HepG2 (cell line): ENCODE data around the gene C11orf68. TPM values are rescaled to one million over a fixed set of nuclear protein-coding genes. Genes with fewer than 3 reads are reported as not detected.

Experiments used
- CAMTA2 ChIP-seq: sonication (generic); formaldehyde crosslinking; IDR thresholded peaks from 2 replicates; pipeline ENCODE4 v1.4.0; 2020; ENCODE audit warnings: mild to moderate bottlenecking, missing genetic modification reagents, borderline replicate concordance
- HMG20B ChIP-seq: conservative IDR thresholded peaks from 2 replicates; pipeline ENCODE4 v1.6.1; 2016; ENCODE audit warnings: missing genetic modification reagents, missing compliant biosample characterization
- ISX ChIP-seq: sonication (generic); formaldehyde crosslinking; conservative IDR thresholded peaks from 2 replicates; pipeline ENCODE4 v1.5.0; 2020; ENCODE audit warnings: missing genetic modification reagents
- KLF16 ChIP-seq, 2 experiments: sonication (generic) in 1 of 2; formaldehyde crosslinking in 1 of 2; IDR thresholded peaks; 2 replicates each; pipeline versions ENCODE4 v1.6.1 to v1.8.0; 2016 to 2023; ENCODE audit warnings: missing genetic modification reagents in 2 of 2, missing compliant biosample characterization in 1 of 2
- SCMH1 ChIP-seq: sonication (generic); formaldehyde crosslinking; IDR thresholded peaks from 2 replicates; pipeline ENCODE4 v1.9.0; 2021; ENCODE audit warnings: missing genetic modification reagents, mild to moderate bottlenecking, borderline replicate concordance
- U2AF2 ChIP-seq: fragments of 200-400 bp; formaldehyde crosslinking; IDR thresholded peaks from 2 replicates; pipeline ENCODE4 v1.6.1; 2017; ENCODE audit warnings: low read depth, mild to moderate bottlenecking, low read length
- ZNF234 ChIP-seq: sonication (generic); formaldehyde crosslinking; conservative IDR thresholded peaks from 2 replicates; pipeline ENCODE4 v1.5.1; 2020; ENCODE audit warnings: mild to moderate bottlenecking, missing genetic modification reagents
- ZNF350 ChIP-seq: sonication (generic); formaldehyde crosslinking; IDR thresholded peaks from 2 replicates; pipeline ENCODE4 v1.4.0; 2020; ENCODE audit warnings: mild to moderate bottlenecking, low read depth, missing genetic modification reagents, borderline replicate concordance
- ZNF354B ChIP-seq: sonication (generic); formaldehyde crosslinking; IDR thresholded peaks from 2 replicates; pipeline ENCODE4 v1.8.0; 2022; ENCODE audit warnings: mild to moderate bottlenecking, missing genetic modification reagents
- ZNF782 ChIP-seq: sonication (generic); formaldehyde crosslinking; IDR thresholded peaks from 2 replicates; pipeline ENCODE4 v1.4.0; 2020; ENCODE audit warnings: missing genetic modification reagents, mild to moderate bottlenecking, borderline replicate concordance
- ZNF788 ChIP-seq: sonication (generic); formaldehyde crosslinking; IDR thresholded peaks from 2 replicates; pipeline ENCODE4 v1.5.0; 2020; ENCODE audit warnings: mild to moderate bottlenecking, missing genetic modification reagents, borderline replicate concordance
- ZNF790 ChIP-seq: sonication (generic); formaldehyde crosslinking; IDR thresholded peaks from 2 replicates; pipeline ENCODE4 v1.8.0; 2022; ENCODE audit warnings: missing genetic modification reagents, mild to moderate bottlenecking, borderline replicate concordance
- ZNF839 ChIP-seq: sonication (generic); formaldehyde crosslinking; IDR thresholded peaks from 2 replicates; pipeline ENCODE4 v1.4.0; 2020; ENCODE audit warnings: missing genetic modification reagents, mild to moderate bottlenecking, borderline replicate concordance
- polyA plus RNA-seq, 8 experiments: library from polyadenylated mRNA; depleted of rRNA in 3 of 8; stranded (reverse) in 7 of 8; unstranded in 1 of 8; fragments of >200 nt; fragmentation: Illumina TruSeq in 4 of 8; extraction: Trizol in 4 of 8; gene quantifications; 2 replicates each; pipeline versions ENCODE4 v1.2.1 to v1.2.3, GENCODE V29; 2011 to 2016; ENCODE audit warnings: low read depth in 4 of 8, missing spikeins in 1 of 8, mixed read lengths in 1 of 8; ENCODE audit not compliant: insufficient read depth in 1 of 8
- total RNA-seq, 5 experiments: library from RNA; depleted of rRNA; stranded (reverse); fragments of >200 nt; fragmentation: Illumina TruSeq; extraction: Trizol; gene quantifications; 2 replicates each; pipeline ENCODE4 v1.2.3, GENCODE V29; 2016; ENCODE audit warnings: low read depth in 1 of 5
- TF ChIP-seq, protein P1 (sequence below): sonication (generic); formaldehyde crosslinking; conservative IDR thresholded peaks from 2 replicates; pipeline ENCODE4 v1.4.0; 2020; ENCODE audit warnings: mild to moderate bottlenecking, missing genetic modification reagents, moderate library complexity
- TF ChIP-seq, protein P2 (sequence below): sonication (generic); formaldehyde crosslinking; IDR thresholded peaks from 2 replicates; pipeline ENCODE4 v1.8.0; 2022; ENCODE audit warnings: mild to moderate bottlenecking, missing genetic modification reagents, borderline replicate concordance
- TF ChIP-seq, protein P3 (sequence below): sonication (generic); formaldehyde crosslinking; IDR thresholded peaks from 2 replicates; pipeline ENCODE4 v1.4.0; 2020; ENCODE audit warnings: missing genetic modification reagents
- TF ChIP-seq, protein P4 (sequence below): sonication (generic); formaldehyde crosslinking; IDR thresholded peaks from 2 replicates; pipeline ENCODE4 v1.4.0; 2020; ENCODE audit warnings: missing genetic modification reagents
- TF ChIP-seq, protein P5 (sequence below): sonication (generic); formaldehyde crosslinking; IDR thresholded peaks from 2 replicates; pipeline ENCODE4 v1.8.1; 2023; ENCODE audit warnings: missing genetic modification reagents, inconsistent platforms, borderline replicate concordance

Gene C11orf68
- total and polyA plus RNA-seq, 2 of the 13 experiments (the other 11 are each of a cell fraction or from before 2014, with no cell fraction given) = 8.4 to 28.3 TPM

DNA sequence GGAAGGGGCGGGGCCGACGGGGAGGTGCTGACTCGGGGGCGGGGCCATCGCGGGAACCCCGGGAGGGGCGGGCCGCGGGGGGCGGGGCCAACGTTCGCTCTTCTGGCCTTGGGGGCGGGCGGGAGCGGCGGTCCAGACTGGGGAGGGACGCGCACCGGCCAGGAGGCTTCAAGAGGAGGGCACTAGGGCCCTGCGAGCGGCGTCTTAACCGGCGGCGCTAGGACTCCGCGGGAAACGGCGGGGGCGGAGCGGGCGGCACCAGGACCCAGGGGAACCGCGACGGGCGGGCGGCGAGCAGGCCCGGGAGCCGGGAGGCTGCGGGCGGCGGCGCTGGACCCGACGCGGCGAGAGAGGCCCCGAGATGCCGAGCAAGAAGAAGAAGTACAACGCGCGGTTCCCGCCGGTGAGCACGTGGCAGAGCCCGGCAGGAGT, 295 bp upstream of the C11orf68 start, which contains the start of gene DRAP1 (continued):
- TF ChIP-seq HMG20B (CRISPR knock-in tag) (peak; percentile 65; the same call in 1 of the 2 replicates), SCMH1 (CRISPR knock-in tag) (no peak), ZNF788 (peak; percentile 98), ZNF350 (peak; percentile 73), KLF16 (CRISPR knock-in tag; IDR thresholded peaks at IDR 0.05) (peak in 1 of 2 experiments; percentile 92; a peak in 2 of 4 replicates), ZNF782 (CRISPR knock-in tag) (peak; percentile 68; the same call in 1 of the 2 replicates), CAMTA2 (CRISPR knock-in tag) (no peak), ZNF839 (CRISPR knock-in tag) (no peak), U2AF2 (no peak), ISX (CRISPR knock-in tag) (no peak), ZNF234 (CRISPR knock-in tag) (no peak), ZNF354B (CRISPR knock-in tag) (no peak), ZNF790 (CRISPR knock-in tag) (0 out of 2 replicates have a peak, but pooled peaks have one; percentile 22)
- TF ChIP-seq, protein P1, sequence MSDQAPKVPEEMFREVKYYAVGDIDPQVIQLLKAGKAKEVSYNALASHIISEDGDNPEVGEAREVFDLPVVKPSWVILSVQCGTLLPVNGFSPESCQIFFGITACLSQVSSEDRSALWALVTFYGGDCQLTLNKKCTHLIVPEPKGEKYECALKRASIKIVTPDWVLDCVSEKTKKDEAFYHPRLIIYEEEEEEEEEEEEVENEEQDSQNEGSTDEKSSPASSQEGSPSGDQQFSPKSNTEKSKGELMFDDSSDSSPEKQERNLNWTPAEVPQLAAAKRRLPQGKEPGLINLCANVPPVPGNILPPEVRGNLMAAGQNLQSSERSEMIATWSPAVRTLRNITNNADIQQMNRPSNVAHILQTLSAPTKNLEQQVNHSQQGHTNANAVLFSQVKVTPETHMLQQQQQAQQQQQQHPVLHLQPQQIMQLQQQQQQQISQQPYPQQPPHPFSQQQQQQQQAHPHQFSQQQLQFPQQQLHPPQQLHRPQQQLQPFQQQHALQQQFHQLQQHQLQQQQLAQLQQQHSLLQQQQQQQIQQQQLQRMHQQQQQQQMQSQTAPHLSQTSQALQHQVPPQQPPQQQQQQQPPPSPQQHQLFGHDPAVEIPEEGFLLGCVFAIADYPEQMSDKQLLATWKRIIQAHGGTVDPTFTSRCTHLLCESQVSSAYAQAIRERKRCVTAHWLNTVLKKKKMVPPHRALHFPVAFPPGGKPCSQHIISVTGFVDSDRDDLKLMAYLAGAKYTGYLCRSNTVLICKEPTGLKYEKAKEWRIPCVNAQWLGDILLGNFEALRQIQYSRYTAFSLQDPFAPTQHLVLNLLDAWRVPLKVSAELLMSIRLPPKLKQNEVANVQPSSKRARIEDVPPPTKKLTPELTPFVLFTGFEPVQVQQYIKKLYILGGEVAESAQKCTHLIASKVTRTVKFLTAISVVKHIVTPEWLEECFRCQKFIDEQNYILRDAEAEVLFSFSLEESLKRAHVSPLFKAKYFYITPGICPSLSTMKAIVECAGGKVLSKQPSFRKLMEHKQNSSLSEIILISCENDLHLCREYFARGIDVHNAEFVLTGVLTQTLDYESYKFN (CRISPR knock-in tag) = peak; percentile 66
- TF ChIP-seq, protein P2, sequence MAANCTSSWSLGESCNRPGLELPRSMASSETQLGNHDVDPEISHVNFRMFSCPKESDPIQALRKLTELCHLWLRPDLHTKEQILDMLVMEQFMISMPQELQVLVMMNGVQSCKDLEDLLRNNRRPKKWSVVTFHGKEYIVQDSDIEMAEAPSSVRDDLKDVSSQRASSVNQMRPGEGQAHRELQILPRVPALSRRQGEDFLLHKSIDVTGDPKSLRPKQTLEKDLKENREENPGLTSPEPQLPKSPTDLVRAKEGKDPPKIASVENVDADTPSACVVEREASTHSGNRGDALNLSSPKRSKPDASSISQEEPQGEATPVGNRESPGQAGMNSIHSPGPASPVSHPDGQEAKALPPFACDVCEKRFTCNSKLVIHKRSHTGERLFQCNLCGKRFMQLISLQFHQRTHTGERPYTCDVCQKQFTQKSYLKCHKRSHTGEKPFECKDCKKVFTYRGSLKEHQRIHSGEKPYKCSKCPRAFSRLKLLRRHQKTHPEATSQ = peak; percentile 27; the same call in 1 of the 2 replicates
- TF ChIP-seq, protein P3, sequence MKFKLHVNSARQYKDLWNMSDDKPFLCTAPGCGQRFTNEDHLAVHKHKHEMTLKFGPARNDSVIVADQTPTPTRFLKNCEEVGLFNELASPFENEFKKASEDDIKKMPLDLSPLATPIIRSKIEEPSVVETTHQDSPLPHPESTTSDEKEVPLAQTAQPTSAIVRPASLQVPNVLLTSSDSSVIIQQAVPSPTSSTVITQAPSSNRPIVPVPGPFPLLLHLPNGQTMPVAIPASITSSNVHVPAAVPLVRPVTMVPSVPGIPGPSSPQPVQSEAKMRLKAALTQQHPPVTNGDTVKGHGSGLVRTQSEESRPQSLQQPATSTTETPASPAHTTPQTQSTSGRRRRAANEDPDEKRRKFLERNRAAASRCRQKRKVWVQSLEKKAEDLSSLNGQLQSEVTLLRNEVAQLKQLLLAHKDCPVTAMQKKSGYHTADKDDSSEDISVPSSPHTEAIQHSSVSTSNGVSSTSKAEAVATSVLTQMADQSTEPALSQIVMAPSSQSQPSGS (CRISPR knock-in tag) = peak; percentile 73; the same call in 1 of the 2 replicates
- TF ChIP-seq, protein P4, sequence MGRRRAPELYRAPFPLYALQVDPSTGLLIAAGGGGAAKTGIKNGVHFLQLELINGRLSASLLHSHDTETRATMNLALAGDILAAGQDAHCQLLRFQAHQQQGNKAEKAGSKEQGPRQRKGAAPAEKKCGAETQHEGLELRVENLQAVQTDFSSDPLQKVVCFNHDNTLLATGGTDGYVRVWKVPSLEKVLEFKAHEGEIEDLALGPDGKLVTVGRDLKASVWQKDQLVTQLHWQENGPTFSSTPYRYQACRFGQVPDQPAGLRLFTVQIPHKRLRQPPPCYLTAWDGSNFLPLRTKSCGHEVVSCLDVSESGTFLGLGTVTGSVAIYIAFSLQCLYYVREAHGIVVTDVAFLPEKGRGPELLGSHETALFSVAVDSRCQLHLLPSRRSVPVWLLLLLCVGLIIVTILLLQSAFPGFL = no peak
- TF ChIP-seq, protein P5, sequence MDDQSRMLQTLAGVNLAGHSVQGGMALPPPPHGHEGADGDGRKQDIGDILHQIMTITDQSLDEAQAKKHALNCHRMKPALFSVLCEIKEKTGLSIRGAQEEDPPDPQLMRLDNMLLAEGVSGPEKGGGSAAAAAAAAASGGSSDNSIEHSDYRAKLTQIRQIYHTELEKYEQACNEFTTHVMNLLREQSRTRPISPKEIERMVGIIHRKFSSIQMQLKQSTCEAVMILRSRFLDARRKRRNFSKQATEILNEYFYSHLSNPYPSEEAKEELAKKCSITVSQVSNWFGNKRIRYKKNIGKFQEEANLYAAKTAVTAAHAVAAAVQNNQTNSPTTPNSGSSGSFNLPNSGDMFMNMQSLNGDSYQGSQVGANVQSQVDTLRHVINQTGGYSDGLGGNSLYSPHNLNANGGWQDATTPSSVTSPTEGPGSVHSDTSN = no peak
